Measurements from ENCODE around the gene SYTL3. TPM values are rescaled to one million over a fixed set of nuclear protein-coding genes. Genes with fewer than 3 reads are reported as not detected.

The SYTL3 gene
- total RNA-seq, 4 donors from 2014 or later: 2.4 to 6.4 (median 2.9) TPM

DNA sequence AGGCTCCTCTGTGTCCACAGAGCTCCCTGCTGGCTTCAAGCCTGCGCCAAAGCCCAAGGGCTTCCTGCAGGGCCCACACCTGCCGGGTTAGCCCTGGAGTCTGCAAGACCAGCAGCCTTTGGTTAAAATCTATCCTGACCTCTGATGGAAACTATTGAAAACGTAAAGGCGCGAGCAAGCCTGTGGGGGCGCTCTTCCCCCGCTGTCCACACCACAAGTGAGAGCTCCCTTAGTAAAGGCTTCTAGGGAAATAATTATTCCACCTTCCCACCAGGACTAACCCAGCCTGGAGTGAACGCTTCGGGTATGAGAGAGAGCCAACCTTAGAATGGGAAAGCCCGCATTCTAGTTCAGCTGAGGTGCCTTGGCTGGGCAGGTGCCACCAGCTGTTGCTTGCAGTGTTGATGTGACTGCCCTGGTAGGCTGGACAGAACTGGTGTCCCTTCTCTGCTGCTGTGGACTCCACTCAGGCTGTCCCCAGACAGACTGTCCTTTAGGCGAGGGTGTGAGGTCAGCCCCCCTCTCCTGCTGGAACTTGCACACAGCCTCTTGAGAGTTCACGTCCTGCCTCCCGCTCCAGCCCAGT is 68.7 kb downstream of the SYTL3 start:
- peak overlapping the region in 3 of 4 donors; percentile 38 to 49 (median 42) for H3K27ac ChIP-seq
- intact Hi-C loops (cut with DNase I; ENCODE audit: low total_unique reads) (no loop called here), in situ Hi-C loops (cut with MboI; ENCODE audit: low pct_ligation_motif_present in 1 of 4, low pct_unique_long_range_greater_than_20kb in 1 of 4, low sequenced_read_pairs in 3 of 4) (loop anchor here in 2 of 4 donors (25.0 kb wide), 2 partner anchors 394 to 419 kb away; no protein-coding TSS in a partner anchor)
- WGBS, 2 donors (ENCODE audit: low coverage in 1 of 2): 68% methylated on average over 13 of the region's 13 CpGs; no CpG with 5 or more reads in 1 of the 2 donors
- peaks cover 0 to 28% (median 6%) of the 10 kb centered on the region in 4 donors for H3K4me1 ChIP-seq
- DNase-seq: peak; percentile 56
- no peak for TF ChIP-seq EP300 (IDR thresholded peaks at IDR 0.05; ENCODE audit: low read depth)
- TF ChIP-seq, protein P1, sequence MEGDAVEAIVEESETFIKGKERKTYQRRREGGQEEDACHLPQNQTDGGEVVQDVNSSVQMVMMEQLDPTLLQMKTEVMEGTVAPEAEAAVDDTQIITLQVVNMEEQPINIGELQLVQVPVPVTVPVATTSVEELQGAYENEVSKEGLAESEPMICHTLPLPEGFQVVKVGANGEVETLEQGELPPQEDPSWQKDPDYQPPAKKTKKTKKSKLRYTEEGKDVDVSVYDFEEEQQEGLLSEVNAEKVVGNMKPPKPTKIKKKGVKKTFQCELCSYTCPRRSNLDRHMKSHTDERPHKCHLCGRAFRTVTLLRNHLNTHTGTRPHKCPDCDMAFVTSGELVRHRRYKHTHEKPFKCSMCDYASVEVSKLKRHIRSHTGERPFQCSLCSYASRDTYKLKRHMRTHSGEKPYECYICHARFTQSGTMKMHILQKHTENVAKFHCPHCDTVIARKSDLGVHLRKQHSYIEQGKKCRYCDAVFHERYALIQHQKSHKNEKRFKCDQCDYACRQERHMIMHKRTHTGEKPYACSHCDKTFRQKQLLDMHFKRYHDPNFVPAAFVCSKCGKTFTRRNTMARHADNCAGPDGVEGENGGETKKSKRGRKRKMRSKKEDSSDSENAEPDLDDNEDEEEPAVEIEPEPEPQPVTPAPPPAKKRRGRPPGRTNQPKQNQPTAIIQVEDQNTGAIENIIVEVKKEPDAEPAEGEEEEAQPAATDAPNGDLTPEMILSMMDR (IDR thresholded peaks at IDR 0.05): peak; percentile 50 to 63 (median 56)
- H3K9me3 ChIP-seq: no peaks in the 10 kb centered on the region
- no peaks in the 10 kb centered on the region for H3K36me3 ChIP-seq
- H3K27me3 ChIP-seq: no peaks in the 10 kb centered on the region
- no peak overlapping the region for H3K4me3 ChIP-seq

DNA sequence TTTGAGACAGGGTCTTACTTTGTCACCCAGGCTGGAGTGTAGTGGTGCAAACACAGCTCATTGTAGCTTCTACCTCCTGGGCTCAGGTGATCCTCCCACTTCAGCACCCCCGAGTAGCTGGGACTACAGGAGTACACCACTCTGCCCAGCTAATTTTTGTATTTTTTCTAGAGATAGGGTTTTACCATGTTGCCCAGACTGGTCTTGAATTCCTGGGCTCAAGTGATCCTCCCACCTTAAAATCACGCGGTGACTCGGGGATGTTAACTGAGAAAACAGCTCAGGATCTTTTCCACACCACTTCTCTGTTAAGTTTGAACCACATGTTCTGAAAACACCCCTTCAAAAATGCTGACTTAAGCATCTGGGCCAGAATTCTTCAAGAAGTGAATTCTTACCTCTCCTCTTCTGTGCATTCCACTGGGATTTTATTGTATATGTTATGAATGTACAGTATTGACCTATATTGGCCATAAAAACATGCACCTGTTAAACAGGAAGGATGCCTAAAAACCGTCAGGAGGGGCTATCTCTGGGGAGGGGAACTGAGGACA is 72.4 kb downstream of the SYTL3 start:
- no peaks in the 10 kb centered on the region for H3K27me3 ChIP-seq
- no peak overlapping the region for H3K4me3 ChIP-seq
- no peak for DNase-seq
- H3K27ac ChIP-seq: no peak overlapping the region
- H3K36me3 ChIP-seq: no peaks in the 10 kb centered on the region
- peaks cover 0 to 13% (median 0%) of the 10 kb centered on the region in 4 donors for H3K4me1 ChIP-seq
- no peaks in the 10 kb centered on the region for H3K9me3 ChIP-seq
- no peak for TF ChIP-seq POLR2A (IDR thresholded peaks at IDR 0.05)
- TF ChIP-seq POLR2AphosphoS5 (IDR thresholded peaks at IDR 0.05): no peak
- TF ChIP-seq, protein P1 (IDR thresholded peaks at IDR 0.05): no peak
- TF ChIP-seq EP300 (IDR thresholded peaks at IDR 0.05; ENCODE audit: low read depth): no peak
- intact Hi-C loops (cut with DNase I; ENCODE audit: low total_unique reads) (no loop called here), in situ Hi-C loops (cut with MboI; ENCODE audit: low pct_ligation_motif_present in 1 of 4, low pct_unique_long_range_greater_than_20kb in 1 of 4, low sequenced_read_pairs in 3 of 4) (loop anchor here in 2 of 4 donors (25.0 kb wide), 2 partner anchors 390 to 415 kb away; no protein-coding TSS in a partner anchor)
- 76% methylated on average over 5 of the region's 5 CpGs; no CpG with 5 or more reads in 1 of the 2 donors for whole genome bisulfite sequencing, 2 donors (ENCODE audit: low coverage in 1 of 2)

DNA sequence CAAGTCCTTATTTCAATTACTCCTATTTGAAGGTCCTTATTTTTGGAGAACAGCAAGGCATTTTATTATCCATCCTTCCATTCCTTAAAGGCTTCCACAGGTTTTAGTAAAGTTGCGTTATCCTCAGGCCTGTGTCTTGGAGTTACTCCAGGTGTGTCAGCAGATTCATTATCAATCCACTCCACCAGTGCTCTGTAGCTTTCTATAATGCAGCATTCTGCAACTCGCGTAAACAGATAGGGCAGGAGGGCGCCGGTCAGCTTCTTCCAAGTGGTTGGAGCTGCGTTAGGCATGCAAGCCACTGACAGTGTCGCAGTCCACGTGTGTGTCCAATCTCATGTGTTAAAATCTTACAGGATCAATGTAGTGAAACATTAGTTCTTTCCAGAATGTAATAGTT is 75.8 kb downstream of the SYTL3 start:
- intact Hi-C loops (cut with DNase I; ENCODE audit: low total_unique reads) (no loop called here), in situ Hi-C loops (cut with MboI; ENCODE audit: low pct_ligation_motif_present in 1 of 4, low pct_unique_long_range_greater_than_20kb in 1 of 4, low sequenced_read_pairs in 3 of 4) (no loop called here)
- Histone ChIP-seq H3K27me3 (no peaks in the 10 kb centered on the region), H3K36me3 (no peaks in the 10 kb centered on the region), H3K27ac (no peak overlapping the region), H3K4me1 (peaks cover 0 to 2% (median 0%) of the 10 kb centered on the region in 4 donors), H3K9me3 (no peaks in the 10 kb centered on the region), H3K4me3 (no peak overlapping the region)
- no peak for TF ChIP-seq EP300 (IDR thresholded peaks at IDR 0.05; ENCODE audit: low read depth)
- TF ChIP-seq, protein P1 (IDR thresholded peaks at IDR 0.05): no peak
- TF ChIP-seq POLR2AphosphoS5 (IDR thresholded peaks at IDR 0.05): no peak
- TF ChIP-seq POLR2A (IDR thresholded peaks at IDR 0.05): no peak
- 80 to 97% methylated on average over 1 to 8 of the region's 8 CpGs for WGBS, 2 donors (ENCODE audit: low coverage in 1 of 2)
- no peak for DNase-seq

DNA sequence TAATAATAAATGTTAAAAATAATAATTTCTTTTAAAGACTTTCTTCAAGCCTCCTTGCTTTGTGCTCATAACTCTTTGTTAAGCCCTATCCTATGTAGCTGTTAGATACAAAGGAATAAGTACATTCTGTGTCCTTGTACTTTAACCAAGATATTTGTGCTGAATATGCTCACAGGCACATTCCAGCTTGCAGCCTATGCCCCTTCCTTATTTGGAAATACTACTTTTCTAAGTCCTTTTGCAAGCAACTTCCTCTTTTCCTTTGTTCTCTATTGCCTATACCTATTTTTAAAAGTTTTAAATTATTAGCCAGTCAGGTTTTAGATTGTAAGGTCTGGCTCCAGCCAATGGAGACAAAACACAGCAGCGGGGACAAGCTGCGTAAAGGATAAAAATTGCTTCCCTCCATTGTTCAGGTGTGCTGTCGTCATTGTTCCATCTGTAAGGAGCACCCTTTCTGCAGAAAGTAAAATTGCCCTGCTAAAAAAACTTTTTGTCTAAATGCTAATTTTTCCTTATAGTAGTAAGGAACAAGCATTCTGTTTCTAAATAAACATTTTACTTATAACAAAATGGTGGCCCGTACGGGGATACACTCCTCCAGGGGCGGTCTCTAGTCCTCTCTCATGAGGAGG is 80.2 kb downstream of the SYTL3 start:
- WGBS, 2 donors (ENCODE audit: low coverage in 1 of 2): 86 to 96% methylated on average over 1 to 6 of the region's 6 CpGs
- H3K27ac ChIP-seq: no peak overlapping the region
- no peaks in the 10 kb centered on the region for H3K36me3 ChIP-seq
- in situ Hi-C loops (cut with MboI; ENCODE audit: low pct_ligation_motif_present in 1 of 4, low pct_unique_long_range_greater_than_20kb in 1 of 4, low sequenced_read_pairs in 3 of 4): no loop called here
- no peak for DNase-seq
- intact Hi-C loops (cut with DNase I; ENCODE audit: low total_unique reads): no loop called here
- no peaks in the 10 kb centered on the region for H3K9me3 ChIP-seq
- no peaks in the 10 kb centered on the region for H3K27me3 ChIP-seq
- TF ChIP-seq, protein P1 (IDR thresholded peaks at IDR 0.05): no peak
- TF ChIP-seq POLR2A (IDR thresholded peaks at IDR 0.05) (no peak), POLR2AphosphoS5 (IDR thresholded peaks at IDR 0.05) (no peak), EP300 (IDR thresholded peaks at IDR 0.05; ENCODE audit: low read depth) (no peak)
- no peaks in the 10 kb centered on the region for H3K4me1 ChIP-seq
- no peak overlapping the region for H3K4me3 ChIP-seq
